GM19351 (cell line): ENCODE measurements around the gene CHPF2.

Source experiments
- ATAC-seq: cut with Tn5 transposase; IDR thresholded peaks from one replicate; pipeline ENCODE4 v1.9.1; 2021; ENCODE audit warnings: mild to moderate bottlenecking, moderate library complexity; ENCODE audit not compliant: unreplicated experiment

The CHPF2 gene

DNA sequence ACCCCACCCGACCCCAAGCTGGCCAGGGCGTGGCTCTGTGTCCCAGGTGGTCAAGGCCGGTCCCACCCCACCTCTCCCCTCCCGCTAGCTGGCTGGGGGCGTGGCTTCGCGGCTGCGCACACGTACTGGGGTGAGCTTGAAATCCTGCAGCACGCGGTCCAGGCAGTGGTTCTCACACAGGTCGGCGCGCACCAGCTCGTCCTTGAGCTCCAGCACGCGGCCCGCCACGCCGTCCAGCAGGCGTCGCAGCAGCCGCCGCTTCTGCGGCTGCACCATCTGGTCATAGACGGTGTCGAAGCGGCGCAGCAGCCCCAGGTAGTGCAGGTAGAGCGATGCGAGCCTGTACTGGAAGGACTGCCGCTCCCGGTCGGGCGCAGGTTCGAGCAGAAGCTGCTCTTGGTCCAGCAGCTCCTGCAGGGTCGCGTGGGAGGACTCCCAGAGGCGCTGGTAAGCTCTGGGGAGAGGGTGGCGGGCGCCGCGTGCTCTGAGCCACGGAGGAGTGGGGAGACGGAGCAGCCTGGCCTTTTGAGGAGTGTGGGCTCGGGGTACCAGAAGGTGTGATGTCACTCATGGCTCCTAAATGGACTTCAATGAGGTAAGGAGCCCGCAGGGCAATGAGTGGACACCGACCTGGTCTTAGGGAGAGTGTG is 27.8 kb upstream of the CHPF2 start:
- no peak for ATAC-seq

DNA sequence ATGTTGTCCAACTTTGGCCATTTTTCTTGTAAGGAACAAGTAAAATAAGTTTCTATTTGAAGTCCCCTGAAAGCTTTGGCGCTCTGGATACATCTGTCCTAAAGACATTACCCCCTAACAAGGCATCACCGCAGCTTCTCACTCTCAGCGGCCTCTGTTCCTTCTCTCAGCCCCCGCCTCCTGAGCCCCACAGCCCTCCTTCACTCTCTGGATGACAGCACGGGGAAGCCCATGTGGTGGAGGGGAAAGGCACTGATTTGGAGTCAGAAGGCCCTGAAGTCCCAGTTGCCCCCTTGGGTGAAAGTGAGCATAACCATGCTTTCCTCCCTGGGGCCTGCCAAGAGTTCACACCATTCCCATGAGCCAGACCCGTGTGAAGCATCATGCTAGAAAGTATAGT is 26.6 kb upstream of the CHPF2 start:
- no peak for ATAC-seq

- no peak for ATAC-seq
Observed at GRCh38 chr7:151206914-151207313, 25.4 kb upstream of the CHPF2 start.

DNA sequence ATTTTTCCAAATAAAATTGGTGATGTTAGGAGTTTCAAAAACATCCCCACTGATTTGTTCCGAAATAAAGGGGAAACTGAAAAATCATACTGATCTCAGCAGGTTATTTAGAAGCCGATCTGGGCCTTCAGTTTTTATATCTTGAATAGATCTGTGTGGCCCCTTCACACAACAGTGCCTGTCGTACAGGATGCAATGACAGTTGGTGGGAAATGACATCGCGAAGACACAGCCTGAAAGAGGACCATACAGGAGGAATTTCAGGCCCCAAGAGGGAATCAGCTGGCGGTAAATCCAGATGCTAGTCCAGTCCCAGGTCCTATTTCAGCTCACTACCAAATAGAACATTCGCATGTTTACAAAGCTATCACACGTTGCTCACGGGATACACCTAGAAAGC is 25.0 kb upstream of the CHPF2 start:
- ATAC-seq = no peak

DNA sequence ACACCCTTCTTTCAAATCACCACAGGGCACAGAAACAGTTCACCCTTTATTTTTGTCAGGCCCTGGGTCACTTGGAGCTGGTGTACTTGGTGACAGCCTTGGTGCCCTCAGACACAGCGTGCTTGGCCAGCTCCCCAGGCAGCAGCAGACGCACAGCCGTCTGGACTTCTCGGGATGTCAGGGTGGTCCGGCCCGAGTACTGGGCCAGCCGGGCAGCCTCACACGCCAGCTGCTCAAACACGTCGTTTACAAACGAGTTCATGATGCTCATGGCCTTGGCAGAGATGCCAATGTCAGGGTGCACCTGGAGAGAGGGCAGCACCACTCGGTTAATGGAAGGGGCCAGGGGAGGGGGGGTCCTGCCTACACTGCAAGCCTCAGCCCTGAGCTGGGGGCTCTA is 24.5 kb upstream of the CHPF2 start:
- ATAC-seq = no peak

- no peak for ATAC-seq
Observed at GRCh38 chr7:151208253-151208862, 23.9 kb upstream of the CHPF2 start.

- no peak for ATAC-seq
Observed at GRCh38 chr7:151209588-151209987, 22.7 kb upstream of the CHPF2 start.

GRCh38 chr7:151210087-151210854 is 22.0 kb upstream of the CHPF2 start, which contains the start of gene H2BK1:
H2BK1 (minus strand) TSS chr7:151210488; CDS start chr7:151210318, 170 bp downstream.
- no peak for ATAC-seq

GRCh38 chr7:151211155-151211772 is 21.0 kb upstream of the CHPF2 start:
- no peak for ATAC-seq

DNA sequence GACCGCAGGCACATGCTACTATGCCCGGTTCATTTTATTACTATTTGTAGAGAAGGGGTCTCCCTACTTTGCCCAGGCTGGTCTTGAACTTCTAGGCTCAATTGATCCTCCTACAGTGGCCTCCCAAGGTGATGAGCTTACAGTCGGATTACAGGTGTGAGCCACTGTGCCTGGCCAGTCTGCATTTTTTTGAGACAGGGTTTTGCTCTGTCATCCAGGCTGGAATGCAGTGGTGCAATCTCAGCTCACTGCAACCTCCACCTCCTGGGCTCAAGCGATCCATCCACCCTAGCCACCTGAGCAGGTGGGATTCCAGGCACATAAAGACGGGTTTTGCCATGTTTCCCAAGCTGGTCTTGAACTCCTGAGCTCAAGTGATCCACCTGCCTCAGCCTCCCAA is 19.7 kb upstream of the CHPF2 start:
- no peak for ATAC-seq

GRCh38 chr7:151213826-151214225 is 18.5 kb upstream of the CHPF2 start:
- no peak for ATAC-seq

- no peak for ATAC-seq
Observed at GRCh38 chr7:151215396-151215795, 16.9 kb upstream of the CHPF2 start.

DNA sequence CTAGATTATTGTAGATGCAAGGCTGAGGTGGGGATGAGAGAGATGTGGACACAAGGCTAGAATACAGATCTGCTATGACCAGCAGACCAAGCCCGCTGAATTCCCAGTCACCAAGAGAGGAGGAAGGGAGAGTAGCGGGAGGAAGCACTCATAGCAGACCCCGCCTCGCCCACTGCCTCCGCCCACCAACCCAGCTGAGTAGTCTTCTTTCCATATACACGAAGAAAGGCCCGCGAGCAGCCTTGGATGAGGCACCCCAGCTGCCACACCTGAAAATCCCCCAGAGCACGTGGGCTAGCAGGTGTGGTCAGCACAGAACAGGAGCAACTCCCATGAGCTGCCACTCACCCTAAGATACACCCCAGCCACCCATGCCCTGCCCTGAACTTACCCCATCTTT is 14.1 kb upstream of the CHPF2 start:
- ATAC-seq = no peak

- no peak for ATAC-seq
Observed at GRCh38 chr7:151223728-151224127, 8.6 kb upstream of the CHPF2 start.

GRCh38 chr7:151225948-151226510 is 6.3 kb upstream of the CHPF2 start:
- ATAC-seq = no peak

- ATAC-seq = no peak
Observed at GRCh38 chr7:151226560-151226874, 5.8 kb upstream of the CHPF2 start.

- ATAC-seq = peak; percentile 98
Observed at GRCh38 chr7:151226875-151227782, 5.2 kb upstream of the CHPF2 start, which contains the start of gene ABCF2. ABCF2 (minus strand) TSS chr7:151227205; CDS start chr7:151226458, 747 bp downstream.

DNA sequence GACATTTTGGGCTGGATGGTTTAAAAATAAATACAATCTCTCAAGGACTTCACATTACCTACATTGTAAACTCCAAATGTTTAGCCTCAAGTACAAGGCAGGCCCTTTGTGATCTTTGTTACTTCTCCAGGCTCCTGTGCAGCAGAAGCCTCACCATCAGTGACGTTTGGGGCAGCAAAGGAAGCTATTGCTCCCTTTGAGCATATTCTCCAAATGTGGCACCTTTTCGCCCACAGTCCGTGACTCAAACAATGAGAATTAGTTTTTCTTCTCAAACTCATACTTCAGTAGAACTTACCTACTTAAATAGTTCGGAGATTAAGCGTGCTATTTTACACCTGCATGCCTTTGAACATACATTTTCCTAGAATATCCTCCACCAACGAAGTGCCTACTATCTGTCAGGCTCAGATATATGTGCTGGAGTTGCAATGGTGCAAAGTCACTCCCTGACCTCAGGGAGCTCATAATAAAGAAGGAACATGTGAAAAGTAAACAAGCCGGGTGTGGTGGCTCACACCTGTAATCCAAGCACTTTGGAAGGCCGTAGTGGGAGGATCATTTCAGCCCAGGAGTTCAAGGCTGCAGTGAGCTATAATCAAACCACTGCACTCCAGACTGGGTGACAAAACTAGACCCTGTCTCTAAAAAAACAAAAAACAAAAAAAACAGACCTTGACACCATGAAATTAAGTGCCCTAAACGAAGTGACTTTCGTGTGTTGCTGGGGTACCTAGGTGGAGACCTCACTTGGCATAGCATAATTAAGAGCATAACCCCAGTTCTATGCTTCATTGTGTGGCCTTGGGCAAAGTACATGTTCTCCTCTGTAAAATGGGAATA is 4.0 kb upstream of the CHPF2 start:
- ATAC-seq = no peak

DNA sequence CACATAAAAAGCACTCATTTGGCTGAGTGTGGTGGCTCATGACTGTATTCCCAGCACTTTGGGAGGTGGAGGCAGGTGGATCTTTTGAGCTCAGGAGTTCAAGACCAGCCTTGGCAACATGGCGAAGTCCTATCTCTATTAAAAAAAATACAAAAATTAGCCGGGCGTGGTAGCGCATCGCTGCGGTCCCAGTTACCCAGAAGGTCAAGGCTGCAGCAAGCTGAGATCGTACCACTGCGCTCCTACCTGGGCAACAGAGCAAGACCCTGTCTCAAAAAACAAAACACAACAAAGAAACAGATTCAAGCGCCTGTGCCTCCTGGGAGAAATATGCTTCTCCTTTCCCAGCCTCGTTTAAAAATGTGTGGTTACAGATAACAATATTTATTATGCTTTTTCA is 3.0 kb upstream of the CHPF2 start:
- no peak for ATAC-seq
